Measurements from ENCODE around the gene GSTM4. TPM values are rescaled to one million over a fixed set of nuclear protein-coding genes. Genes with fewer than 3 reads are reported as not detected.
A peak's percentile ranks its signal among the peaks of the same experiment; 100 is the strongest.

The GSTM4 gene
- total RNA-seq, 1 donor from 2014 or later = 10.4 TPM

GRCh38 chr1:109630898-109631512 is 24.9 kb upstream of the GSTM4 start:
- Histone ChIP-seq H3K9ac (ENCODE audit: low read depth in 1 of 3, low read length in 3 of 3) (peak overlapping the region in 1 of 3 donors; percentile 16), H3K36me3 (ENCODE audit: control insufficient read depth in 3 of 3, insufficient read depth in 3 of 3, low read length in 3 of 3) (peaks cover 16 to 31% (median 24%) of the 10 kb centered on the region in 3 donors), H3K9me3 (ENCODE audit: control insufficient read depth in 3 of 3, low read length in 3 of 3) (no peaks in the 10 kb centered on the region), H3K27me3 (ENCODE audit: control insufficient read depth in 3 of 3, insufficient read depth in 3 of 3, low read length in 3 of 3) (no peaks in the 10 kb centered on the region), H3K4me3 (ENCODE audit: low read length in 3 of 3) (no peak overlapping the region), H3K27ac (ENCODE audit: low read depth, low read length) (no peak overlapping the region), H3K4me1 (ENCODE audit: control insufficient read depth in 3 of 3, insufficient read depth in 3 of 3, low read length in 3 of 3) (peaks cover 2 to 4% (median 4%) of the 10 kb centered on the region in 3 donors)

DNA sequence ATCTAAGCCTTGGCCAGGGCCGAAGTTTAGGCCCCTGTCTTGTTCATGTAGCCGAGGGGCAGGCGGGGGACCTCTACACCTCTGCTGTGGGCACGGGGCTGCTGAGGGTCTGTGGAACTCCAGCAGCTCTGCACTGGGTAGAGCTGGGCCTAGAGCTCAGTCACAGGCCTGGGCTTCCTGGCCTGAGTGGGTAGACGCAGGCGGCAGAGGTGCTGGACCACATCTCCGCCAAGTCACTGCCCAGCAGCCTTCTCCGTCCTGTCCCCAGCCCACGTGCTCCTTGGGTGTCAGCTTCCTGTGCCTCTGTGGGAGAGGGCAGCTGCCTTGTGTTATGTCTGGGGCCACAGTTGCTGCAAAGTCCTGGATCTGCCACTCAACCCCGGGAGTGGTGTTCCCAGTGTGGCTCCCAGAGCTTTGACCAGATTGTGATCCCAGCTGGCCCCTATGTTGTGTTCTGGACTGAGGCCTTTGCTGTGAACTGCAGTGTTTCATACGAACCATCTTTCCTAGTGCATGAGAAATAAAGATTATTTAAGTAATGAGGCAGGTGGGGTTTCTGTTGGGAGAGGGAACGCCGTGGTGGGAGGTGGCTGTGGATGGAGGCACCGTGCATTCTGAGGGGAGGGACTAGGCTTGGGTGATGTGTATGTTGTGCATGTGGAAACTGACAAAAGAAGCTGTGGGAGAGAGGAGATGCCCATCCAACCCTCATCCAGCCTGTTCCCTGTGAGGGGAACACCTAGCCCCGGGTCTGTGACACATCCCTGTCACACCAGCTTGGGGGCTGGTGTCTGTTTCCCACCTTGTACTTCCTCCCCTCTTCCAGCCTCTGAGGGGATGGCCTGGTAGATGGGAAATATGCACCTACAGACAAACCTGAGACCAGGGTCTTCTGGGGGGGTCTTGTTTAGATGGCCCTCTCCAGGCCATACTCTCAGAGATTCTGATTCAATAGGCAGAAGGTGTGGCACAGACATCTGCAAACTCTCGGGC is 24.1 kb upstream of the GSTM4 start:
- Histone ChIP-seq H3K27ac (ENCODE audit: low read depth, low read length) (no peak overlapping the region), H3K9me3 (ENCODE audit: control insufficient read depth in 3 of 3, low read length in 3 of 3) (no peaks in the 10 kb centered on the region), H3K4me3 (ENCODE audit: low read length in 3 of 3) (no peak overlapping the region), H3K9ac (ENCODE audit: low read depth in 1 of 3, low read length in 3 of 3) (peak overlapping the region in 2 of 3 donors; percentile 11 to 47), H3K4me1 (ENCODE audit: control insufficient read depth in 3 of 3, insufficient read depth in 3 of 3, low read length in 3 of 3) (peaks cover 8 to 12% (median 12%) of the 10 kb centered on the region in 3 donors), H3K27me3 (ENCODE audit: control insufficient read depth in 3 of 3, insufficient read depth in 3 of 3, low read length in 3 of 3) (no peaks in the 10 kb centered on the region), H3K36me3 (ENCODE audit: control insufficient read depth in 3 of 3, insufficient read depth in 3 of 3, low read length in 3 of 3) (peaks cover 16 to 31% (median 24%) of the 10 kb centered on the region in 3 donors)

GRCh38 chr1:109632671-109633346 is 23.1 kb upstream of the GSTM4 start:
- Histone ChIP-seq H3K4me1 (ENCODE audit: control insufficient read depth in 3 of 3, insufficient read depth in 3 of 3, low read length in 3 of 3) (peaks cover 8 to 12% (median 12%) of the 10 kb centered on the region in 3 donors), H3K9ac (ENCODE audit: low read depth in 1 of 3, low read length in 3 of 3) (peak overlapping the region in 1 of 3 donors; percentile 45), H3K4me3 (ENCODE audit: low read length in 3 of 3) (no peak overlapping the region), H3K27ac (ENCODE audit: low read depth, low read length) (no peak overlapping the region), H3K36me3 (ENCODE audit: control insufficient read depth in 3 of 3, insufficient read depth in 3 of 3, low read length in 3 of 3) (peaks cover 14 to 29% (median 18%) of the 10 kb centered on the region in 3 donors), H3K27me3 (ENCODE audit: control insufficient read depth in 3 of 3, insufficient read depth in 3 of 3, low read length in 3 of 3) (no peaks in the 10 kb centered on the region), H3K9me3 (ENCODE audit: control insufficient read depth in 3 of 3, low read length in 3 of 3) (no peaks in the 10 kb centered on the region)

- H3K27ac ChIP-seq (ENCODE audit: low read depth, low read length) = no peak overlapping the region
- no peaks in the 10 kb centered on the region for H3K9me3 ChIP-seq (ENCODE audit: control insufficient read depth in 3 of 3, low read length in 3 of 3)
- peaks cover 4 to 15% (median 6%) of the 10 kb centered on the region in 3 donors for H3K36me3 ChIP-seq (ENCODE audit: control insufficient read depth in 3 of 3, insufficient read depth in 3 of 3, low read length in 3 of 3)
- H3K27me3 ChIP-seq (ENCODE audit: control insufficient read depth in 3 of 3, insufficient read depth in 3 of 3, low read length in 3 of 3) = no peaks in the 10 kb centered on the region
- H3K9ac ChIP-seq (ENCODE audit: low read depth in 1 of 3, low read length in 3 of 3) = no peak overlapping the region
- no peak overlapping the region for H3K4me3 ChIP-seq (ENCODE audit: low read length in 3 of 3)
- peaks cover 8 to 12% (median 12%) of the 10 kb centered on the region in 3 donors for H3K4me1 ChIP-seq (ENCODE audit: control insufficient read depth in 3 of 3, insufficient read depth in 3 of 3, low read length in 3 of 3)
Measured at GRCh38 chr1:109634292-109634691, 21.6 kb upstream of the GSTM4 start.

DNA sequence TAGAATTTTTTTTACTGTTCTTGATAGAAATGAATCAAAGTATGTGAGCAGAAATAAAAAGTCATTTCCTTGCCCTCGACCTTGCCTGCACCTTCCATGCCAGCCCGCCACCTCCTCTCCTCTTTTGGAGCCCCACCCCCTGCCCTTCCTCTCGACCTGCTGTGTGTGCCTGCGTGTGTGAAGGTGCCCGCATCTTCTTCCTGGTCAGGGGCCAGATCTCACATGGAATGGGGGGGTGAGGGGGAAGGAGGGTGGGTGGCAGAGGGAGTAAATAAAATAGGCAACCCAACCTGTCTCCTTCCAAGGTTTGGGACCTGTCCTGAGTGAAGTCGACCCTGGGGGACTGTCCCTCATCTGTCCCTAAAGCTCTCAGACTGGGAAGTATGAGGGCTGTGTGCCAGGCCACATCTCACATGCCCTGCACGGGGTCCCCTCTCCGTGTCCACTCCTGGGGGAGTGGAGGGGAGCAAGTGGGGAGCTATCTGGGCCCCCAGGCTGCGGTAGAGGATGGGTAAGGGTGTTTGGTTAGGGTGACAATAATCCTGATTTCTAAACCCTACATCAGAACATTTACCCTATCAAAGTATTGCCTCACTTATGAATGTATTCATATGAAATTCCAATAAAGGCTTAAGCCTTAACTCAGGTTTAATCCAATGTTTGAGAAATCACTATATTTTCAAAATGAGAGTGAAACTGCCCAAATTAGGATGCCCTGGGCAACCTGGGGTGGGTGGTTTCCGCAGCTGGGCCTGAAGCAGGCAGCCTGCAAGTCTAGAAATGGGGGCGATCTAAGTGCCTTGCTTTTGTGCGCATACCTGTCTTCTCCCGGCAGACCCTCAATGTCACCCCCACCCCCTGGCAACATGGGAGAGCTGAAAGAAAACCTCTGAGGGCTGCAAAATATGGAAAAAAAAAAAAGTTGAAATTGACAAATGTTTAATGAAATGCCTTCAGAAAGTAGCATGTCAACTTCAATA is 20.8 kb upstream of the GSTM4 start:
- Histone ChIP-seq H3K27me3 (ENCODE audit: control insufficient read depth in 3 of 3, insufficient read depth in 3 of 3, low read length in 3 of 3) (no peaks in the 10 kb centered on the region), H3K4me3 (ENCODE audit: low read length in 3 of 3) (no peak overlapping the region), H3K9ac (ENCODE audit: low read depth in 1 of 3, low read length in 3 of 3) (no peak overlapping the region), H3K4me1 (ENCODE audit: control insufficient read depth in 3 of 3, insufficient read depth in 3 of 3, low read length in 3 of 3) (peaks cover 8 to 13% (median 12%) of the 10 kb centered on the region in 3 donors), H3K9me3 (ENCODE audit: control insufficient read depth in 3 of 3, low read length in 3 of 3) (no peaks in the 10 kb centered on the region), H3K27ac (ENCODE audit: low read depth, low read length) (no peak overlapping the region), H3K36me3 (ENCODE audit: control insufficient read depth in 3 of 3, insufficient read depth in 3 of 3, low read length in 3 of 3) (peaks cover 0 to 10% (median 6%) of the 10 kb centered on the region in 3 donors)

GRCh38 chr1:109635862-109636200 is 20.1 kb upstream of the GSTM4 start:
- H3K4me3 ChIP-seq (ENCODE audit: low read length in 3 of 3) = no peak overlapping the region
- H3K4me1 ChIP-seq (ENCODE audit: control insufficient read depth in 3 of 3, insufficient read depth in 3 of 3, low read length in 3 of 3) = peaks cover 8 to 17% (median 12%) of the 10 kb centered on the region in 3 donors
- H3K36me3 ChIP-seq (ENCODE audit: control insufficient read depth in 3 of 3, insufficient read depth in 3 of 3, low read length in 3 of 3) = peaks cover 0 to 7% (median 4%) of the 10 kb centered on the region in 3 donors
- no peak overlapping the region for H3K9ac ChIP-seq (ENCODE audit: low read depth in 1 of 3, low read length in 3 of 3)
- H3K27ac ChIP-seq (ENCODE audit: low read depth, low read length) = no peak overlapping the region
- no peaks in the 10 kb centered on the region for H3K27me3 ChIP-seq (ENCODE audit: control insufficient read depth in 3 of 3, insufficient read depth in 3 of 3, low read length in 3 of 3)
- H3K9me3 ChIP-seq (ENCODE audit: control insufficient read depth in 3 of 3, low read length in 3 of 3) = no peaks in the 10 kb centered on the region

DNA sequence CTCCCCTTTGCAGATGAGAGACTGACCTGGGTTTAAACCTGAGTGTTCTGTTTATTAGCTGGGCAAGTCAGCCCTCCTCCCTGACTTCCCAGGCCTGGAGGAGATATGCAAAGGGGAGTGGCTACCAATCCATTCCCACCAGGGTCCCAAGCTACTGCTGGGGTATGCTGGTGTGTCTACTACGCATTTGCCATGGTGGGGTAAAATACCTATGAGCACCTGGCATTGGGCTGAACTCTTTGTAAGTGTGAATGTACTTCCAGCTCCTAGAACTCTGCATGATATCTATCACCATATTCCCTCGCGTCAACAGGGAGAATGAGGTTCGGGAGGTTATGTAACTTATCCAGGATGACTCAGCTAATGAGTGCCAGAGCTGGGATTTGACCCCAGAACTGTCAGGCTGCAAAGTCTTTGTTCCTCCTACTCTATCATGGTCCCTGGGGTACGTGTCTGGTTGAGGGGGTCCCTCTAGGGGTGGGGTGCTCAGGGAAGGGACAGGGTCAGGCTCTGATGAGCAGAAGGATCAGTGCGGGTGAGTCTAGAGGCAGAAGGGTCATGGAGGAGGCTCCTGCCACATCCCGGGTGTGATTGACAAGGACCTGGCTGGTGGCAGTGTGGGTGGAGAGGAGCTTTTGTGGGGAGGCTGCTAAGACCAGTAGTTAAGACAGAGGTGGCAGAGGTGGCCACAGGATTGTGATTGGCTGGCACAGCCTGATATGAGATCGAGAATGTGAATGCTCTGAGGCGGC is 19.5 kb upstream of the GSTM4 start:
- Histone ChIP-seq H3K4me3 (ENCODE audit: low read length in 3 of 3) (no peak overlapping the region), H3K4me1 (ENCODE audit: control insufficient read depth in 3 of 3, insufficient read depth in 3 of 3, low read length in 3 of 3) (peaks cover 8 to 15% (median 12%) of the 10 kb centered on the region in 3 donors), H3K27me3 (ENCODE audit: control insufficient read depth in 3 of 3, insufficient read depth in 3 of 3, low read length in 3 of 3) (no peaks in the 10 kb centered on the region), H3K9ac (ENCODE audit: low read depth in 1 of 3, low read length in 3 of 3) (no peak overlapping the region), H3K36me3 (ENCODE audit: control insufficient read depth in 3 of 3, insufficient read depth in 3 of 3, low read length in 3 of 3) (peaks cover 0 to 2% (median 0%) of the 10 kb centered on the region in 3 donors), H3K9me3 (ENCODE audit: control insufficient read depth in 3 of 3, low read length in 3 of 3) (no peaks in the 10 kb centered on the region), H3K27ac (ENCODE audit: low read depth, low read length) (no peak overlapping the region)

GRCh38 chr1:109637446-109637845 is 18.5 kb upstream of the GSTM4 start:
- Histone ChIP-seq H3K9ac (ENCODE audit: low read depth in 1 of 3, low read length in 3 of 3) (no peak overlapping the region), H3K27me3 (ENCODE audit: control insufficient read depth in 3 of 3, insufficient read depth in 3 of 3, low read length in 3 of 3) (no peaks in the 10 kb centered on the region), H3K4me3 (ENCODE audit: low read length in 3 of 3) (no peak overlapping the region), H3K9me3 (ENCODE audit: control insufficient read depth in 3 of 3, low read length in 3 of 3) (no peaks in the 10 kb centered on the region), H3K27ac (ENCODE audit: low read depth, low read length) (no peak overlapping the region), H3K36me3 (ENCODE audit: control insufficient read depth in 3 of 3, insufficient read depth in 3 of 3, low read length in 3 of 3) (no peaks in the 10 kb centered on the region), H3K4me1 (ENCODE audit: control insufficient read depth in 3 of 3, insufficient read depth in 3 of 3, low read length in 3 of 3) (peaks cover 8 to 15% (median 12%) of the 10 kb centered on the region in 3 donors)

Data from skeletal muscle tissue (tissue), 4 donors.